GM19452 (cell line): ENCODE measurements around the gene ZNF723.
"Not testable (repeated sequence)": the region's sequence is repeated elsewhere in the genome, so short reads cannot be mapped to it uniquely, and the experiment has no call there.

ENCODE experiments used
- ATAC-seq: cut with Tn5 transposase; IDR thresholded peaks from one replicate; pipeline ENCODE4 v1.9.1; 2021; ENCODE audit not compliant: unreplicated experiment

Gene ZNF723

GRCh38 chr19:22832031-22832762 lies at the start of gene ZNF723:
Gene ZNF723, plus strand, starts transcription at chr19:22832291. Its CDS starts 89 bp downstream, at chr19:22832380.
- ATAC-seq = no peak

- ATAC-seq = no peak
These were observed 48.3 kb upstream of the ZNF723 start, which contains the start of gene ZNF99 for GRCh38 chr19:22783651-22784410. Gene ZNF99, minus strand, starts transcription at chr19:22784151. Its CDS starts 135 bp downstream, at chr19:22784016.

GRCh38 chr19:22792863-22793262 lies 39.2 kb upstream of the ZNF723 start:
- not testable (repeated sequence) for ATAC-seq

- no peak for ATAC-seq
These were observed 35.1 kb upstream of the ZNF723 start for GRCh38 chr19:22797040-22797439.

- no peak for ATAC-seq
These were observed 25.7 kb upstream of the ZNF723 start for GRCh38 chr19:22806418-22806817.

- ATAC-seq = no peak
These were observed 24.8 kb upstream of the ZNF723 start for GRCh38 chr19:22807061-22807835.

GRCh38 chr19:22814124-22814523 lies 18.0 kb upstream of the ZNF723 start:
- no peak for ATAC-seq

GRCh38 chr19:22831211-22831610 lies 880 bp upstream of the ZNF723 start:
- ATAC-seq = no peak

- not testable (repeated sequence) for ATAC-seq
These were observed 25.7 kb downstream of the ZNF723 start for GRCh38 chr19:22857713-22858320.

DNA sequence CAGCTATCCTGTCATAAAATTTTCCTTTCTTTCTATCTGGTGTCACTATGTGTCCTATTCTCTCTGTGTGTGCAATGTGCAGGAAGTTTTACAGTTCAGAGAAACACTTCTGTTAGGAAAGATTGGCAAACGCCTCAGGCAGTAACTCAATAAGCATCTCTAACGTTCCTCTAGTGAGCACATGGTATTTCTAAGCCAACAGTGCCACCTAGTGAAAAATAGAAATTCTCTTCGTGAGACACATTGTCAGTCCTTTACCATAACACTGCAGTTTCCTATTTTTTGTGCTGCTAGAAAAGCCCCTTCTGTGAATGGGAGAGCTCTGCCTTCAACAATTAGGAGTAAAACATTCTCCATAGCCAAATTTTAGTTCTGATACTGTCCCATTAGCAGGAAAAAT lies 50.7 kb downstream of the ZNF723 start:
- ATAC-seq = no peak

DNA sequence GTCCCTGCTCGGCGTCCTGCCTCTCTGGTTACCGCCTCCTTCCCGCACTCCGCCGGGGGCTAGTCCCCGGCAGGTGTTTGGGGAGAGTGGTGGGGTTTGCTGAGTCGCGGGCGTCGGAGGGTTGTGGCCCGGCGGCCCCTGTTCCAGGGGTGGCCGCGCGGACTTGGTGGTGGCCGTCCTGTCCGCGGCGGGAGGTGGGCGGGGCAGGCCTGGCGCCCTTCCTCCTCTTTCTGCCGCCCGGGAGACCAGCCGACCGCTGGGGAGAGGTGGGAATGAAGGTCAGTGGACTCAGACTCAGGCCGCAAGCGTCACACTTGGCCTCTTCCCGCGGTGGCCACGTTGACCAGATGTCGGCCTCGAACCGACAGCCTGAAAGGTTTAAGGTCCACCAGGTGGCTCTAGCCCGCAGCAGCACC lies 61.8 kb downstream of the ZNF723 start:
- ATAC-seq = no peak

- no peak for ATAC-seq
These were observed 69.5 kb downstream of the ZNF723 start for GRCh38 chr19:22901431-22902130.
